Endothelial cell of umbilical vein (primary cell): ENCODE data around the gene ULK4. TPM values are rescaled to one million over a fixed set of nuclear protein-coding genes. Genes with fewer than 3 reads are reported as not detected.

ENCODE experiments used
- BruUV-seq: library from RNA; stranded (reverse); fragments of 400-500 nt; replicated peaks from 2 replicates; lab custom pipeline; 2021; lab: Mats Ljungman, UMichigan
- CTCF ChIA-PET: fragments of 300-600, 350-600 bp; sonication (Branson Sonifier 250); formaldehyde crosslinking; loops from one replicate; lab custom pipeline; 2021; ENCODE audit warnings: antibody characterized with exemption, inconsistent platforms; lab: Charles Lee
- POLR2A ChIA-PET: fragments of 300-600, 350-600 bp; sonication (Branson Sonifier 250); formaldehyde crosslinking; loops from one replicate; lab custom pipeline; 2021; ENCODE audit warnings: antibody characterized with exemption, inconsistent platforms; lab: Charles Lee
- DNase-seq: peaks from one replicate; pipeline ENCODE4 v3.0.0-alpha.2; 2011; ENCODE audit warnings: low read depth, low spot score
- FAIRE-seq: peaks from 2 replicates; lab custom pipeline; 2011; peaks lifted over from hg19 to GRCh38; lab: Jason Lieb, UNC
- H2AFZ ChIP-seq: 2 replicates; pipeline ENCODE4 v1.6.0; 2012; ENCODE audit warnings: low read depth, low read length, control low read depth, inconsistent platforms
- H3K27ac ChIP-seq: 2 replicates; pipeline ENCODE4 v1.5.1; 2011; ENCODE audit warnings: low read depth, mild to moderate bottlenecking, control low read depth, low read length, moderate library complexity; ENCODE audit not compliant: insufficient read depth
- H3K27me3 ChIP-seq, 2 experiments: 2 replicates each; pipeline versions ENCODE4 v1.6.0 to v1.6.1; 2011; ENCODE audit warnings: low read length in 2 of 2, mixed read lengths in 1 of 2; ENCODE audit not compliant: control insufficient read depth in 2 of 2, insufficient read depth in 2 of 2
- H3K36me3 ChIP-seq, 2 experiments: 2 replicates in 1 of 2; 3 replicates in 1 of 2; pipeline ENCODE4 v1.5.1; 2011; ENCODE audit warnings: low read length in 2 of 2, mild to moderate bottlenecking in 1 of 2, moderate library complexity in 1 of 2; ENCODE audit not compliant: control insufficient read depth in 2 of 2, insufficient read depth in 2 of 2; ENCODE audit errors: extremely low read depth in 1 of 2
- H3K4me1 ChIP-seq: 3 replicates; pipeline ENCODE4 v1.5.1; 2011; ENCODE audit warnings: mild to moderate bottlenecking, low read length; ENCODE audit not compliant: control insufficient read depth, insufficient read depth; ENCODE audit errors: extremely low read depth
- H3K4me2 ChIP-seq: 2 replicates; pipeline ENCODE4 v1.6.1; 2011; ENCODE audit warnings: low read length, control low read depth, mixed read lengths; ENCODE audit not compliant: insufficient read depth
- H3K4me3 ChIP-seq, 3 experiments: fragments of 200-600 bp in 1 of 3; sonication (generic), shearing (Covaris generic) in 1 of 3; replicated peaks in 1 of 3; 2 replicates each; pipeline ENCODE4 v1.5.1; 2011 to 2016; ENCODE audit warnings: control low read depth in 3 of 3, low read length in 3 of 3, mild to moderate bottlenecking in 2 of 3, inconsistent platforms in 1 of 3, low read depth in 1 of 3, moderate library complexity in 1 of 3; ENCODE audit not compliant: insufficient read depth in 1 of 3
- H3K79me2 ChIP-seq: 2 replicates; pipeline ENCODE4 v1.6.0; 2012; ENCODE audit warnings: low read length, inconsistent platforms; ENCODE audit not compliant: control insufficient read depth, insufficient read depth
- H3K9ac ChIP-seq: replicated peaks from 2 replicates; pipeline ENCODE3; 2011; ENCODE audit warnings: low read length, control low read depth; ENCODE audit not compliant: insufficient read depth; ENCODE audit errors: extremely low read depth
- H3K9me1 ChIP-seq: replicated peaks from 3 replicates; pipeline ENCODE4 v1.6.0; 2011; ENCODE audit warnings: mild to moderate bottlenecking, low read length; ENCODE audit not compliant: control insufficient read depth, insufficient read depth; ENCODE audit errors: extremely low read depth
- H3K9me3 ChIP-seq: replicated peaks from 2 replicates; pipeline ENCODE4 v1.5.1; 2012; ENCODE audit warnings: low read length, inconsistent platforms; ENCODE audit not compliant: control insufficient read depth, insufficient read depth
- H4K20me1 ChIP-seq: replicated peaks from 2 replicates; pipeline ENCODE3; 2011; ENCODE audit warnings: mild to moderate bottlenecking, low read length; ENCODE audit not compliant: control insufficient read depth, insufficient read depth; ENCODE audit errors: extremely low read depth
- EZH2 ChIP-seq: IDR thresholded peaks from 2 replicates; pipeline ENCODE4 v1.6.1; 2012; ENCODE audit warnings: borderline replicate concordance, low read depth, mild to moderate bottlenecking, moderate library complexity, low read length, inconsistent platforms; ENCODE audit not compliant: severe bottlenecking
- FOS ChIP-seq: IDR thresholded peaks from 2 replicates; pipeline ENCODE4 v1.6.1; 2011; ENCODE audit warnings: mild to moderate bottlenecking, low read length, moderate library complexity, borderline replicate concordance; ENCODE audit not compliant: insufficient read depth
- GATA2 ChIP-seq: IDR thresholded peaks from 2 replicates; pipeline ENCODE4 v1.7.0; 2011; ENCODE audit warnings: low read depth, mild to moderate bottlenecking, moderate library complexity, mixed read lengths, low read length; ENCODE audit not compliant: insufficient read length, insufficient read depth
- JUN ChIP-seq: IDR thresholded peaks from 2 replicates; pipeline ENCODE4 v1.6.1; 2011; ENCODE audit warnings: borderline replicate concordance, low read depth; ENCODE audit not compliant: insufficient read length, insufficient read depth
- MAX ChIP-seq: IDR thresholded peaks from 2 replicates; pipeline ENCODE4 v1.6.1; 2011; ENCODE audit not compliant: insufficient read depth, insufficient read length
- POLR2A ChIP-seq: IDR thresholded peaks from 2 replicates; pipeline ENCODE4 v1.6.1; 2012; ENCODE audit warnings: low read depth, mild to moderate bottlenecking, control low read depth, low read length
- POLR2AphosphoS5 ChIP-seq: IDR thresholded peaks from 2 replicates; pipeline ENCODE4 v1.6.1; 2012; ENCODE audit warnings: low read depth, mild to moderate bottlenecking, control low read depth, low read length, moderate library complexity; ENCODE audit not compliant: insufficient read depth
- dilution Hi-C: fragments of 300-500 bp; cut with MboI; formaldehyde crosslinking; loops from one replicate; pipeline ENCODE4 v1.15.0; 2019; ENCODE audit warnings: low sequenced_read_pairs; ENCODE audit not compliant: extremely low pct_ligation_motif_present
- intact Hi-C: fragments of 100-400 bp; cut with micrococcal nuclease; formaldehyde crosslinking; loops from one replicate; pipeline ENCODE4 v1.10.0; 2022
- polyA plus RNA-seq, 4 experiments: library from polyadenylated mRNA; depleted of rRNA in 3 of 4; stranded (reverse) in 3 of 4; unstranded in 1 of 4; fragments of >200 nt; gene quantifications; 2 replicates each; pipeline versions ENCODE4 v1.2.1 to v1.2.3, GENCODE V29; 2011 to 2012; ENCODE audit warnings: missing spikeins in 1 of 4
- total RNA-seq: library from RNA; stranded (reverse); gene quantifications from 2 replicates; pipeline ENCODE4 v1.2.3, GENCODE V29; 2021

Gene ULK4
- total and polyA plus RNA-seq, 2 donors (not counting 3 experiments of a cell fraction or from before 2014, with no cell fraction given), result 3.3 to 16.0 TPM

GRCh38 chr3:41989518-41989917, 27.6 kb upstream of the ULK4 start:
- Histone ChIP-seq H3K79me2 (no peaks in the 10 kb centered on the region), H3K9ac (no peak overlapping the region), H2AFZ (no peak overlapping the region), H3K27me3 (no peaks in the 10 kb centered on the region), H4K20me1 (no peaks in the 10 kb centered on the region), H3K9me1 (no peaks in the 10 kb centered on the region), H3K36me3 (no peaks in the 10 kb centered on the region), H3K27ac (no peak overlapping the region), H3K9me3 (no peaks in the 10 kb centered on the region), H3K4me3 (no peak overlapping the region), H3K4me2 (no peak overlapping the region), H3K4me1 (no peaks in the 10 kb centered on the region)
- ChIA-PET CTCF (interaction anchor here (1.5 kb wide), 1 partner anchor 10 kb away, joined by 4 read pairs; no protein-coding TSS in a partner anchor), POLR2A (no interaction called here)
- dilution Hi-C loops, result no loop called here
- intact Hi-C loops, result no loop called here
- BruUV-seq, result no TSS peak
- DNase-seq (no peak), FAIRE-seq (no peak)
- TF ChIP-seq FOS (no peak), GATA2 (no peak), MAX (no peak), POLR2A (no peak), POLR2AphosphoS5 (no peak)

- Histone ChIP-seq H3K27me3 (no peaks in the 10 kb centered on the region), H3K4me1 (no peaks in the 10 kb centered on the region), H3K79me2 (no peaks in the 10 kb centered on the region), H3K9me1 (no peaks in the 10 kb centered on the region), H3K9ac (no peak overlapping the region), H3K4me2 (no peak overlapping the region), H3K27ac (no peak overlapping the region), H3K36me3 (no peaks in the 10 kb centered on the region), H4K20me1 (no peaks in the 10 kb centered on the region), H3K9me3 (no peaks in the 10 kb centered on the region), H2AFZ (no peak overlapping the region), H3K4me3 (no peak overlapping the region)
- TF ChIP-seq EZH2 (no peak), JUN (no peak)
- ChIA-PET CTCF (interaction anchor here (0.6 kb wide), 1 partner anchor 105 kb away, joined by 3 read pairs; no protein-coding TSS in a partner anchor), POLR2A (no interaction called here)
- DNase-seq (no peak), FAIRE-seq (no peak)
- intact Hi-C loops (no loop called here), dilution Hi-C loops (no loop called here)
- BruUV-seq, result no TSS peak
These were observed 25.7 kb upstream of the ULK4 start for GRCh38 chr3:41987627-41988026.
